H1 (cell line): ENCODE data around the gene POLR1C. TPM values are rescaled to one million over a fixed set of nuclear protein-coding genes. Genes with fewer than 3 reads are reported as not detected.

Experiments
- CTCF ChIA-PET: fragments of 300-600 bp; sonication (Branson Sonifier 250); formaldehyde crosslinking; loops from one replicate; lab custom pipeline; 2021; ENCODE audit not compliant: partially characterized antibody; lab: Charles Lee
- POLR2A ChIA-PET: fragments of 300-600 bp; sonication (Branson Sonifier 250); formaldehyde crosslinking; loops from one replicate; lab custom pipeline; 2021; ENCODE audit warnings: inconsistent platforms; ENCODE audit not compliant: partially characterized antibody; lab: Charles Lee
- DNase-seq, 2 experiments: peaks; one replicate each; pipeline versions ENCODE4 v3.0.0 to v3.0.0-alpha.2; 2010 to 2022; ENCODE audit warnings: low spot score in 2 of 2, low read depth in 1 of 2, mixed read lengths in 1 of 2
- FAIRE-seq: peaks from 2 replicates; lab custom pipeline; 2011; peaks lifted over from hg19 to GRCh38; lab: Jason Lieb, UNC
- H2AFZ ChIP-seq: 2 replicates; pipeline ENCODE4 v1.8.1; 2012; ENCODE audit warnings: low read length, inconsistent platforms
- H2AK5ac ChIP-seq: 2 replicates; pipeline ENCODE4 v1.6.1; 2013; ENCODE audit warnings: low read depth, low read length
- H2BK120ac ChIP-seq: replicated peaks from 2 replicates; pipeline ENCODE3; 2013; ENCODE audit warnings: low read depth, low read length, inconsistent platforms
- H2BK12ac ChIP-seq: 2 replicates; pipeline ENCODE4 v1.6.1; 2013; ENCODE audit warnings: low read depth, low read length
- H2BK15ac ChIP-seq: 2 replicates; pipeline ENCODE4 v1.6.1; 2013; ENCODE audit warnings: low read length
- H2BK20ac ChIP-seq: 2 replicates; pipeline ENCODE4 v1.6.1; 2013; ENCODE audit warnings: low read length
- H2BK5ac ChIP-seq: 2 replicates; pipeline ENCODE4 v1.6.1; 2013; ENCODE audit warnings: low read depth, low read length
- H3K14ac ChIP-seq: 2 replicates; pipeline ENCODE4 v1.6.1; 2013; ENCODE audit warnings: inconsistent platforms; ENCODE audit not compliant: insufficient read length
- H3K18ac ChIP-seq: 2 replicates; pipeline ENCODE4 v1.6.1; 2013; ENCODE audit warnings: low read length; ENCODE audit errors: extremely low read depth
- H3K23ac ChIP-seq: 2 replicates; pipeline ENCODE4 v1.6.1; 2013; ENCODE audit warnings: inconsistent platforms; ENCODE audit not compliant: insufficient read length
- H3K23me2 ChIP-seq: 2 replicates; pipeline ENCODE4 v1.6.1; 2013; ENCODE audit warnings: low read depth, low read length
- H3K27ac ChIP-seq: 2 replicates; pipeline ENCODE4 v1.6.1; 2011; ENCODE audit warnings: low read depth, low read length, inconsistent platforms
- H3K27me3 ChIP-seq, 4 experiments: replicated peaks in 1 of 4; 1 replicate in 1 of 4; 2 replicates in 3 of 4; pipeline versions ENCODE4 v1.6.1 to v1.8.1; 2011 to 2013; ENCODE audit warnings: low read length in 3 of 4, mild to moderate bottlenecking in 3 of 4, inconsistent platforms in 2 of 4, mixed read lengths in 2 of 4, moderate library complexity in 1 of 4; ENCODE audit not compliant: control insufficient read depth in 3 of 4, insufficient read depth in 3 of 4; ENCODE audit errors: extremely low read depth in 1 of 4
- H3K36me3 ChIP-seq, 4 experiments: 2 replicates each; pipeline versions ENCODE4 v1.6.1 to v1.8.1; 2011 to 2013; ENCODE audit warnings: mild to moderate bottlenecking in 4 of 4, low read length in 3 of 4, moderate library complexity in 2 of 4, control low read depth in 1 of 4, inconsistent platforms in 1 of 4; ENCODE audit not compliant: insufficient read depth in 4 of 4, control insufficient read depth in 2 of 4
- H3K4ac ChIP-seq: replicated peaks from 2 replicates; pipeline ENCODE3; 2013; ENCODE audit warnings: low read length, low read depth, mixed read lengths, inconsistent platforms; ENCODE audit not compliant: insufficient read length
- H3K4me1 ChIP-seq, 4 experiments: replicated peaks in 1 of 4; 1 replicate in 1 of 4; 2 replicates in 3 of 4; pipeline versions ENCODE4 v1.6.1 to v1.8.1; 2011 to 2013; ENCODE audit warnings: low read length in 3 of 4, inconsistent platforms in 2 of 4, mixed read lengths in 1 of 4; ENCODE audit not compliant: insufficient read depth in 4 of 4, control insufficient read depth in 3 of 4
- H3K4me2 ChIP-seq, 2 experiments: 2 replicates each; pipeline versions ENCODE4 v1.6.1 to v1.8.1; 2011 to 2013; ENCODE audit warnings: low read depth in 2 of 2, low read length in 2 of 2, control low read depth in 1 of 2, inconsistent platforms in 1 of 2, mild to moderate bottlenecking in 1 of 2; ENCODE audit not compliant: insufficient read depth in 1 of 2
- H3K4me3 ChIP-seq, 4 experiments: fragments of 200-600, 300-600 bp in 1 of 4; sonication (generic), shearing (Covaris generic), sonication (Bioruptor Twin) in 1 of 4; 2 replicates each; pipeline versions ENCODE4 v1.5.1 to v1.8.1; 2011 to 2016; ENCODE audit warnings: low read length in 4 of 4, low read depth in 3 of 4, control low read depth in 2 of 4, inconsistent platforms in 2 of 4, mild to moderate bottlenecking in 2 of 4, mixed read lengths in 1 of 4, moderate library complexity in 1 of 4; ENCODE audit not compliant: insufficient read depth in 2 of 4; ENCODE audit errors: extremely low read depth in 1 of 4
- H3K56ac ChIP-seq: replicated peaks from 2 replicates; pipeline ENCODE3; 2013; ENCODE audit warnings: low read depth, mild to moderate bottlenecking, mixed read lengths, low read length, inconsistent platforms; ENCODE audit not compliant: insufficient read length
- H3K79me1 ChIP-seq: 2 replicates; pipeline ENCODE4 v1.6.1; 2013; ENCODE audit warnings: low read depth, low read length, control low read depth
- H3K79me2 ChIP-seq, 2 experiments: 2 replicates each; pipeline versions ENCODE4 v1.6.1 to v1.8.1; 2012 to 2013; ENCODE audit warnings: low read length in 2 of 2, mild to moderate bottlenecking in 2 of 2, inconsistent platforms in 1 of 2; ENCODE audit not compliant: insufficient read depth in 2 of 2, control insufficient read depth in 1 of 2
- H3K9ac ChIP-seq, 4 experiments: replicated peaks in 1 of 4; 1 replicate in 1 of 4; 2 replicates in 3 of 4; pipeline versions ENCODE4 v1.6.1 to v1.8.1; 2011 to 2013; ENCODE audit warnings: low read depth in 3 of 4, low read length in 3 of 4, control low read depth in 2 of 4, mild to moderate bottlenecking in 2 of 4, moderate library complexity in 2 of 4, inconsistent platforms in 1 of 4; ENCODE audit errors: extremely low read depth in 1 of 4
- H3K9me3 ChIP-seq, 2 experiments: 2 replicates each; pipeline versions ENCODE4 v1.6.1 to v1.8.1; 2012 to 2013; ENCODE audit warnings: mild to moderate bottlenecking in 2 of 2, moderate library complexity in 2 of 2, control low read depth in 1 of 2, inconsistent platforms in 1 of 2, low read depth in 1 of 2, low read length in 1 of 2, mixed read lengths in 1 of 2; ENCODE audit not compliant: insufficient read depth in 2 of 2
- H4K20me1 ChIP-seq, 2 experiments: replicated peaks in 1 of 2; 2 replicates each; pipeline versions ENCODE3 to v1.8.1; 2011 to 2013; ENCODE audit warnings: inconsistent platforms in 2 of 2, low read length in 2 of 2, mild to moderate bottlenecking in 1 of 2; ENCODE audit not compliant: insufficient read depth in 2 of 2, control insufficient read depth in 1 of 2
- H4K5ac ChIP-seq: 2 replicates; pipeline ENCODE4 v1.6.1; 2013; ENCODE audit warnings: low read length, low read depth, mixed read lengths, inconsistent platforms; ENCODE audit not compliant: insufficient read length
- H4K8ac ChIP-seq: 2 replicates; pipeline ENCODE4 v1.8.0; 2013; ENCODE audit warnings: mild to moderate bottlenecking, moderate library complexity, low read length, inconsistent platforms; ENCODE audit not compliant: insufficient read depth; ENCODE audit errors: extremely low read depth
- H4K91ac ChIP-seq: replicated peaks from 2 replicates; pipeline ENCODE3; 2013; ENCODE audit warnings: low read length, mixed read lengths, inconsistent platforms; ENCODE audit not compliant: insufficient read length
- BACH1 ChIP-seq: IDR thresholded peaks from 2 replicates; pipeline ENCODE4 v1.6.1; 2012; ENCODE audit warnings: low read length, improper control_type of control experiment
- CHD2 ChIP-seq: IDR thresholded peaks from 2 replicates; pipeline ENCODE4 v1.6.1; 2012; ENCODE audit warnings: low read length, improper control_type of control experiment
- EP300 ChIP-seq, 2 experiments: IDR thresholded peaks; 1 replicate in 1 of 2; 2 replicates in 1 of 2; pipeline ENCODE4 v1.6.1; 2011 to 2012; ENCODE audit warnings: low read depth in 2 of 2, low read length in 2 of 2, mild to moderate bottlenecking in 2 of 2, borderline replicate concordance in 1 of 2, inconsistent platforms in 1 of 2, moderate library complexity in 1 of 2
- KDM4A ChIP-seq: IDR thresholded peaks from one replicate; pipeline ENCODE4 v1.7.1; 2012; ENCODE audit warnings: low read depth, mild to moderate bottlenecking, moderate library complexity, low read length, inconsistent platforms; ENCODE audit not compliant: severe bottlenecking
- SIX5 ChIP-seq: IDR thresholded peaks from 2 replicates; pipeline ENCODE4 v1.6.1; 2011; ENCODE audit warnings: mild to moderate bottlenecking, low read depth, low read length
- WGBS, 2 experiments: shearing (Covaris generic) in 1 of 2; methylation state at CpG; one replicate each; pipeline versions ENCODE4 v1.1.6 to v1.1.7; 2013 to 2015; ENCODE audit warnings: low lambda C conversion rate in 2 of 2, mixed read lengths in 2 of 2, inconsistent platforms in 1 of 2, low coverage in 1 of 2, missing lambda C conversion rate in 1 of 2; ENCODE audit not compliant: insufficient replicate concordance in 2 of 2, insufficient coverage in 1 of 2, insufficient read length in 1 of 2; ENCODE audit errors: extremely low coverage in 1 of 2, missing lambda C conversion rate in 1 of 2; 5-methylcytosine and 5-hydroxymethylcytosine counted together
- polyA plus RNA-seq, 7 experiments: library from polyadenylated mRNA; depleted of rRNA in 3 of 7; stranded (reverse) in 5 of 7; unstranded in 2 of 7; fragments of >200 nt in 5 of 7; fragments of 200-250 nt in 2 of 7; gene quantifications; 1 replicate in 5 of 7; 2 replicates in 1 of 7; 4 replicates in 1 of 7; pipeline versions ENCODE4 v1.2.1 to v1.2.3, GENCODE V29; 2011 to 2013; ENCODE audit warnings: missing spikeins in 2 of 7, mixed read lengths in 2 of 7
- total RNA-seq: library from RNA; stranded (reverse); fragmentation: NEBNext Ultra II Directional; extraction: Animal tissue kit (Norgen Biotek cat#: 25700); gene quantifications from 2 replicates; pipeline ENCODE4 v1.2.1, GENCODE V29; 2021
- TF ChIP-seq, protein P1 (sequence below): IDR thresholded peaks from 2 replicates; pipeline ENCODE4 v1.6.1; 2012; ENCODE audit warnings: low read length, inconsistent platforms

Gene POLR1C
- total and polyA plus RNA-seq, 2 of the 8 experiments (the other 6 are each of a cell fraction or from before 2014, with no cell fraction given): 42.9 to 49.6 TPM

DNA sequence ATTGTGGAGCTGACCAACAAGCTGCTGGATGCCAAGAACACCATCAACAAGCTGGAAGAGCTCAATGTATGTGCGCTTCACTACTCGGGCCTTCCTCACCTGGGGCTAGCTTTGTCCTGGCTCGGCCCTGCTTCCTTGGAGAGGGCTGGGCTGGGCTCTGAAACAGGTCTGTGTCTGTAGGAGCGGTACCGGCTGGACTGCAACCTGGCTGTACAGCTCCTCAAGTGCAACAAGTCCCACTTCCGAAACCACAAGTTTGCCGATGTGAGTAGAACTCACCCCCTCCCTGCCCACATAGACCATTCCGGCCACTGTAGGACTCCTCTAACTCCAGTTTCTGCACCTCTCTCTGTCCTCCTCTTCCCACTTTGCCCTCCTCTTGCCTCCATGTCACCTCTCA lies 13.4 kb upstream of the POLR1C start:
- H2BK15ac ChIP-seq: no peak overlapping the region
- H4K8ac ChIP-seq: no peak overlapping the region
- H2BK20ac ChIP-seq: no peak overlapping the region
- no peak overlapping the region for H2AK5ac ChIP-seq
- H4K20me1 ChIP-seq: peaks cover 0 to 11% of the 10 kb centered on the region in 2 experiments
- FAIRE-seq: no peak
- no peak overlapping the region for H3K9ac ChIP-seq
- peaks cover 0 to 8% (median 4%) of the 10 kb centered on the region in 4 experiments; a peak in 5 of 7 replicates for H3K27me3 ChIP-seq
- H2BK120ac ChIP-seq: no peak overlapping the region
- H3K18ac ChIP-seq: no peak overlapping the region
- no peak overlapping the region for H2AFZ ChIP-seq
- no peaks in the 10 kb centered on the region for H3K23me2 ChIP-seq
- TF ChIP-seq BACH1 (no peak), SIX5 (no peak), EP300 (IDR thresholded peaks at IDR 0.05; ENCODE audit: borderline replicate concordance in 1 of 2, low read depth in 2 of 2, low read length in 2 of 2) (no peak), CHD2 (no peak), KDM4A (no peak)
- TF ChIP-seq, protein P1, sequence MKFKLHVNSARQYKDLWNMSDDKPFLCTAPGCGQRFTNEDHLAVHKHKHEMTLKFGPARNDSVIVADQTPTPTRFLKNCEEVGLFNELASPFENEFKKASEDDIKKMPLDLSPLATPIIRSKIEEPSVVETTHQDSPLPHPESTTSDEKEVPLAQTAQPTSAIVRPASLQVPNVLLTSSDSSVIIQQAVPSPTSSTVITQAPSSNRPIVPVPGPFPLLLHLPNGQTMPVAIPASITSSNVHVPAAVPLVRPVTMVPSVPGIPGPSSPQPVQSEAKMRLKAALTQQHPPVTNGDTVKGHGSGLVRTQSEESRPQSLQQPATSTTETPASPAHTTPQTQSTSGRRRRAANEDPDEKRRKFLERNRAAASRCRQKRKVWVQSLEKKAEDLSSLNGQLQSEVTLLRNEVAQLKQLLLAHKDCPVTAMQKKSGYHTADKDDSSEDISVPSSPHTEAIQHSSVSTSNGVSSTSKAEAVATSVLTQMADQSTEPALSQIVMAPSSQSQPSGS: no peak
- H2BK12ac ChIP-seq: no peak overlapping the region
- H3K4ac ChIP-seq: no peak overlapping the region
- CTCF ChIA-PET: interaction anchor here (0.8 to 31.7 kb wide), 6 partner anchors 20 to 207 kb away, joined by 3 to 536 read pairs (median 7); partner anchors contain the start of genes DLK2 and TJAP1
- H3K36me3 ChIP-seq: peaks cover 19 to 46% (median 40%) of the 10 kb centered on the region in 4 experiments; a peak in 7 of 8 replicates
- H2BK5ac ChIP-seq: no peak overlapping the region
- no peaks in the 10 kb centered on the region; a peak in 1 of 7 replicates for H3K4me1 ChIP-seq
- no peak overlapping the region for H3K56ac ChIP-seq
- H3K23ac ChIP-seq: no peak overlapping the region
- no peak overlapping the region for H3K4me3 ChIP-seq
- no peaks in the 10 kb centered on the region for H3K79me2 ChIP-seq
- H3K14ac ChIP-seq: no peak overlapping the region
- 89% methylated on average over 8 of the region's 8 CpGs; no CpG with 5 or more reads in 1 of the 2 experiments for WGBS, 2 experiments
- H3K4me2 ChIP-seq: no peak overlapping the region
- H3K79me1 ChIP-seq: no peaks in the 10 kb centered on the region
- DNase-seq: no peak
- H4K91ac ChIP-seq: no peak overlapping the region
- POLR2A ChIA-PET: interaction anchor here (0.6 to 12.6 kb wide), 6 partner anchors 9 to 489 kb away, joined by 3 to 147 read pairs (median 5); partner anchors contain the start of genes POLR1C and YIPF3
- no peaks in the 10 kb centered on the region for H3K9me3 ChIP-seq
- H4K5ac ChIP-seq: no peak overlapping the region
- no peak overlapping the region for H3K27ac ChIP-seq
